OCI-LY7 (cell line): Measurements from ENCODE around the gene C3.
A peak's percentile ranks its signal among the peaks of the same experiment; 100 is the strongest.

Source experiments
- CTCF ChIP-seq: fragments of 200-600 bp; sonication (generic); conservative IDR thresholded peaks from 2 replicates; pipeline ENCODE4 v1.5.1; 2014; ENCODE audit warnings: mild to moderate bottlenecking, antibody characterized with exemption, low read length, moderate library complexity, mixed read lengths
- EZH2phosphoT487 ChIP-seq: fragments of 200-600 bp; sonication (generic); IDR thresholded peaks from 2 replicates; pipeline ENCODE4 v1.6.1; 2018; ENCODE audit warnings: low read depth, borderline replicate concordance, mild to moderate bottlenecking, mixed run types, antibody characterized with exemption, low read length, moderate library complexity, mixed read lengths

- TF ChIP-seq CTCF = peak; percentile 84
- no peak for TF ChIP-seq EZH2phosphoT487
These were observed 33.0 kb upstream of the C3 start for GRCh38 chr19:6753178-6754031.
